ENCODE data around the gene RAP1GAP2.

DNA sequence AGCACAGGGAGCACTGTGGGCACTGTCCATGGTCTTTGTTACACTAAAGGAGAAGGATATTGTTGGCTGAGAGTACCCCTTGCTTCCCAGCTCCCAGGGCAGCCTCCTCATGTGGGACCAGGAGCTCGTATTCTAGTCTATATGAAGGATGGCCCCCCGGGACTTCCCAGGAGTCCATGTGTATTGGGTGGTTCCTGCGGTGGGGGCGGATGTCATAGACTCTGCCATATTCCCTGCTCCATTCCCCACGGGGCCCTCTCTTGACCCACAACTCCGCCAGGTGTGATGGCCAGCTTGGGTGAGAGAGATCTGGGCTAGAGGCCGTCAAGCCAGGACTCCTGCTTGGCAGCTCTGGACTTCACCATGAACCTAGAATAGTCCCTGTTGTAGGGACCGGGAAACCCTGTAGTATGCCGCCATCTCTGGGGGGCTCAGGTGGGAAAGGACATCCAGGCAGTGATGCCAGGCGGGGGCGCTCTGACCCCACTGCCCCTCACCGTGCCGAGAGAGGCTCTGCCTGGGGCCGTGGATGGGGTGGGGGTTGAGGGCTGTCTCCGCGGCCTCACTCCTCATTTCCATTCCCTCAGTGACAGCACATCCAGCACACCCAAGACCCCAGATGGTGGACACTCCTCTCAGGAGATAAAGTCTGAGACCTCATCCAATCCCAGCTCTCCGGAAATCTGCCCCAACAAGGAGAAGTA lies 229.3 kb downstream of the RAP1GAP2 start:
- TF ChIP-seq, protein P1, sequence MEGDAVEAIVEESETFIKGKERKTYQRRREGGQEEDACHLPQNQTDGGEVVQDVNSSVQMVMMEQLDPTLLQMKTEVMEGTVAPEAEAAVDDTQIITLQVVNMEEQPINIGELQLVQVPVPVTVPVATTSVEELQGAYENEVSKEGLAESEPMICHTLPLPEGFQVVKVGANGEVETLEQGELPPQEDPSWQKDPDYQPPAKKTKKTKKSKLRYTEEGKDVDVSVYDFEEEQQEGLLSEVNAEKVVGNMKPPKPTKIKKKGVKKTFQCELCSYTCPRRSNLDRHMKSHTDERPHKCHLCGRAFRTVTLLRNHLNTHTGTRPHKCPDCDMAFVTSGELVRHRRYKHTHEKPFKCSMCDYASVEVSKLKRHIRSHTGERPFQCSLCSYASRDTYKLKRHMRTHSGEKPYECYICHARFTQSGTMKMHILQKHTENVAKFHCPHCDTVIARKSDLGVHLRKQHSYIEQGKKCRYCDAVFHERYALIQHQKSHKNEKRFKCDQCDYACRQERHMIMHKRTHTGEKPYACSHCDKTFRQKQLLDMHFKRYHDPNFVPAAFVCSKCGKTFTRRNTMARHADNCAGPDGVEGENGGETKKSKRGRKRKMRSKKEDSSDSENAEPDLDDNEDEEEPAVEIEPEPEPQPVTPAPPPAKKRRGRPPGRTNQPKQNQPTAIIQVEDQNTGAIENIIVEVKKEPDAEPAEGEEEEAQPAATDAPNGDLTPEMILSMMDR (IDR thresholded peaks at IDR 0.05; ENCODE audit: low read depth, low read length, poor library complexity, severe bottlenecking) = no peak
- no peak for TF ChIP-seq EZH2phosphoT487 (IDR thresholded peaks at IDR 0.05; ENCODE audit: borderline replicate concordance, low read length)

All from DOHH2 (cell line).